HL-60 (cell line): Measurements from ENCODE around the gene IL2RA.

Source experiments
- DNase-seq, 2 experiments: peaks; one replicate each; pipeline ENCODE4 v3.0.0-alpha.2; 2010 to 2020; ENCODE audit warnings: low read depth in 1 of 2, low spot score in 1 of 2
- H3K27ac ChIP-seq: fragments of 250-450 bp; sonication (Bioruptor Pico); replicated peaks from 2 replicates; pipeline ENCODE4 v1.5.1; 2020; ENCODE audit warnings: mild to moderate bottlenecking, moderate library complexity
- H3K27me3 ChIP-seq: fragments of 250-450 bp; sonication (Bioruptor Pico); 2 replicates; pipeline ENCODE4 v1.5.1; 2021; ENCODE audit warnings: mild to moderate bottlenecking, moderate library complexity; ENCODE audit not compliant: insufficient read depth, poor library complexity, severe bottlenecking
- H3K4me3 ChIP-seq: replicated peaks from 2 replicates; pipeline ENCODE4 v1.5.1; 2011; ENCODE audit warnings: mild to moderate bottlenecking, control low read depth, low read length; ENCODE audit not compliant: insufficient read depth
- GABPA ChIP-seq: IDR thresholded peaks from 2 replicates; pipeline ENCODE4 v1.6.1; 2012; ENCODE audit warnings: low read depth
- POLR2AphosphoS5 ChIP-seq: IDR thresholded peaks from 2 replicates; pipeline ENCODE4 v1.6.1; 2012; ENCODE audit warnings: low read depth
- SPI1 ChIP-seq: IDR thresholded peaks from 2 replicates; pipeline ENCODE4 v1.6.1; 2012; ENCODE audit warnings: low read depth, mild to moderate bottlenecking, borderline replicate concordance
- TF ChIP-seq, protein P1 (sequence below): IDR thresholded peaks from one replicate; pipeline ENCODE4 v1.5.1; 2011; ENCODE audit warnings: low read length, control low read depth, inconsistent platforms; ENCODE audit not compliant: insufficient read depth
- TF ChIP-seq, protein P2 (sequence below): IDR thresholded peaks from 2 replicates; pipeline ENCODE4 v1.6.1; 2012; ENCODE audit warnings: low read depth; ENCODE audit not compliant: insufficient replicate concordance

Gene IL2RA

DNA sequence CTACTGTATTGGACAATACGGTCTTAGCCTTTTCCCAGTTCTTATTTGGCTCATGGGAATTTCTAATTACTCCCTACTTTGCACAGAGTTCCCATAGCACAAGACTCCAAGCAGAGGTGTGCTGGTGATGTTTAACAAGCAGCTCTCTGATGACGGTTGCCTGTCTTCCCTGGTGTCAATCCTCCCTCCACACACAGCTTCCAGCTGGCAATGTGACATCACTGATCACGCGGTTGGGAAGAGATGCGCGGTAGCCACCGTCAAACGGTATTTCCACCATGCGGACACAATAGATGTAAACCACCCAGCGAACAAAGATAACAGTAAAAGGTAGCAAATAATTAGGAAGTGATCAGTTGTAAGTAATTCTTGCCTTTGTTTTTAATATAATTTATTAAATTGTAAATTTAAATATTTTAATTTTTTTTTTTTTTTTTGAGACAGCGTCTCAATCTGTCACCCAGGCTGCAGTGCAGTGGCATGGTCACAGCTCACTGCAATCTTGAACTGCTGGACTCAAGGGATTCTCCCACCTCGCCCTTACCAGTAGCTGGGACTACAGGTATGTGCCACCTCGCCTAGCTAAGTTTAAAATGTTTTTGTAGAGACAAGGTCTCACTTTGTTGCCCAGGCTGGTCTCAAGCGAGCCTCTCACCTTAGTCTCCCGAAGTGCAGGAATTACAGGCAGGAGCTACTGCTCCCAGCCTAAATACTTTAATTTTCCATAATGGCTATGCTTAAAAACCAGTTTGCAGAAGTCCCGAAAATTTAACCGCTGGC is 48.6 kb downstream of the IL2RA start:
- no peak overlapping the region for H3K27ac ChIP-seq
- TF ChIP-seq POLR2AphosphoS5: no peak
- TF ChIP-seq, protein P1, sequence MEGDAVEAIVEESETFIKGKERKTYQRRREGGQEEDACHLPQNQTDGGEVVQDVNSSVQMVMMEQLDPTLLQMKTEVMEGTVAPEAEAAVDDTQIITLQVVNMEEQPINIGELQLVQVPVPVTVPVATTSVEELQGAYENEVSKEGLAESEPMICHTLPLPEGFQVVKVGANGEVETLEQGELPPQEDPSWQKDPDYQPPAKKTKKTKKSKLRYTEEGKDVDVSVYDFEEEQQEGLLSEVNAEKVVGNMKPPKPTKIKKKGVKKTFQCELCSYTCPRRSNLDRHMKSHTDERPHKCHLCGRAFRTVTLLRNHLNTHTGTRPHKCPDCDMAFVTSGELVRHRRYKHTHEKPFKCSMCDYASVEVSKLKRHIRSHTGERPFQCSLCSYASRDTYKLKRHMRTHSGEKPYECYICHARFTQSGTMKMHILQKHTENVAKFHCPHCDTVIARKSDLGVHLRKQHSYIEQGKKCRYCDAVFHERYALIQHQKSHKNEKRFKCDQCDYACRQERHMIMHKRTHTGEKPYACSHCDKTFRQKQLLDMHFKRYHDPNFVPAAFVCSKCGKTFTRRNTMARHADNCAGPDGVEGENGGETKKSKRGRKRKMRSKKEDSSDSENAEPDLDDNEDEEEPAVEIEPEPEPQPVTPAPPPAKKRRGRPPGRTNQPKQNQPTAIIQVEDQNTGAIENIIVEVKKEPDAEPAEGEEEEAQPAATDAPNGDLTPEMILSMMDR: no peak
- no peak for DNase-seq
- H3K4me3 ChIP-seq: no peak overlapping the region
- no peaks in the 10 kb centered on the region for H3K27me3 ChIP-seq

- TF ChIP-seq GABPA: no peak
- TF ChIP-seq, protein P2, sequence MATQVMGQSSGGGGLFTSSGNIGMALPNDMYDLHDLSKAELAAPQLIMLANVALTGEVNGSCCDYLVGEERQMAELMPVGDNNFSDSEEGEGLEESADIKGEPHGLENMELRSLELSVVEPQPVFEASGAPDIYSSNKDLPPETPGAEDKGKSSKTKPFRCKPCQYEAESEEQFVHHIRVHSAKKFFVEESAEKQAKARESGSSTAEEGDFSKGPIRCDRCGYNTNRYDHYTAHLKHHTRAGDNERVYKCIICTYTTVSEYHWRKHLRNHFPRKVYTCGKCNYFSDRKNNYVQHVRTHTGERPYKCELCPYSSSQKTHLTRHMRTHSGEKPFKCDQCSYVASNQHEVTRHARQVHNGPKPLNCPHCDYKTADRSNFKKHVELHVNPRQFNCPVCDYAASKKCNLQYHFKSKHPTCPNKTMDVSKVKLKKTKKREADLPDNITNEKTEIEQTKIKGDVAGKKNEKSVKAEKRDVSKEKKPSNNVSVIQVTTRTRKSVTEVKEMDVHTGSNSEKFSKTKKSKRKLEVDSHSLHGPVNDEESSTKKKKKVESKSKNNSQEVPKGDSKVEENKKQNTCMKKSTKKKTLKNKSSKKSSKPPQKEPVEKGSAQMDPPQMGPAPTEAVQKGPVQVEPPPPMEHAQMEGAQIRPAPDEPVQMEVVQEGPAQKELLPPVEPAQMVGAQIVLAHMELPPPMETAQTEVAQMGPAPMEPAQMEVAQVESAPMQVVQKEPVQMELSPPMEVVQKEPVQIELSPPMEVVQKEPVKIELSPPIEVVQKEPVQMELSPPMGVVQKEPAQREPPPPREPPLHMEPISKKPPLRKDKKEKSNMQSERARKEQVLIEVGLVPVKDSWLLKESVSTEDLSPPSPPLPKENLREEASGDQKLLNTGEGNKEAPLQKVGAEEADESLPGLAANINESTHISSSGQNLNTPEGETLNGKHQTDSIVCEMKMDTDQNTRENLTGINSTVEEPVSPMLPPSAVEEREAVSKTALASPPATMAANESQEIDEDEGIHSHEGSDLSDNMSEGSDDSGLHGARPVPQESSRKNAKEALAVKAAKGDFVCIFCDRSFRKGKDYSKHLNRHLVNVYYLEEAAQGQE: no peak
- TF ChIP-seq, protein P1: no peak
- TF ChIP-seq POLR2AphosphoS5: no peak
- no peak for TF ChIP-seq SPI1
- H3K27ac ChIP-seq: no peak overlapping the region
- H3K27me3 ChIP-seq: no peaks in the 10 kb centered on the region
- no peak for DNase-seq
- H3K4me3 ChIP-seq: no peak overlapping the region
Observed at GRCh38 chr10:6012121-6012905, 49.9 kb downstream of the IL2RA start.

DNA sequence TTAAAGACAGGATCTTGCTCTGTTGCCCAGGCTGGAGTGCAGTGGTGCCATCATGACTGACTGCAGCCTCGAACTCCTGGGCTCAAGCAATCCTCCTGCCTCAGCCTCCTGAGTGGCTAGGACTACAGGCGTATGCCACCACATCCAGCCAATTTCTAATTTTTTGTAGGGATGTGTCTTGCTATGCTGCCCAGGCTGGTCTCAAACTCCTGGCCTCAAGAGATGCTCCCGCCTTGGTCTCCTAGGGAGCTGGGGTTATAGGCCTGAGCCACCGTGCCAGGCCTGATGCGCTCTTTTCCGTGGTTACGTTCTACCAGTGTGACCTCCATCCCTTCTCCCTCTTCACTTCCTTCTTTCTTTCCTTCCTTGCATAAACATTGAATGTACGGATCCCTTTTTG is 50.6 kb downstream of the IL2RA start:
- no peak overlapping the region for H3K4me3 ChIP-seq

More for the DNA sequence above, 50.6 kb downstream of the IL2RA start:
- TF ChIP-seq SPI1: no peak
- TF ChIP-seq, protein P1: no peak
- TF ChIP-seq POLR2AphosphoS5: no peak
- no peak for TF ChIP-seq GABPA
- TF ChIP-seq, protein P2: no peak
- Histone ChIP-seq H3K27ac (no peak overlapping the region), H3K27me3 (no peaks in the 10 kb centered on the region)
- no peak for DNase-seq
